ENCODE results near the gene GPRIN3. TPM values are rescaled to one million over a fixed set of nuclear protein-coding genes. Genes with fewer than 3 reads are reported as not detected.

Gene GPRIN3
- total RNA-seq, 1 donor from 2014 or later, result 0.10 TPM

GRCh38 chr4:89245459-89245858 is 62.1 kb downstream of the GPRIN3 start:
- no peaks in the 10 kb centered on the region for H3K9me3 Mint-ChIP-seq (ENCODE audit: low read depth)
- H3K4me3 Mint-ChIP-seq (ENCODE audit: unreplicated experiment), result no peak overlapping the region
- H3K27me3 Mint-ChIP-seq (ENCODE audit: low read depth), result peaks cover 2% of the 10 kb centered on the region
- H3K4me1 Mint-ChIP-seq (ENCODE audit: low read depth), result peaks cover 15% of the 10 kb centered on the region
- no peak for TF ChIP-seq CTCF (IDR thresholded peaks at IDR 0.05)
- H3K36me3 Mint-ChIP-seq (ENCODE audit: low read depth), result no peaks in the 10 kb centered on the region
- no peak overlapping the region for H3K27ac Mint-ChIP-seq (ENCODE audit: unreplicated experiment)
- DNase-seq (ENCODE audit: low spot score), result no peak

GRCh38 chr4:89243733-89244252 is 63.8 kb downstream of the GPRIN3 start:
- no peak for TF ChIP-seq CTCF (IDR thresholded peaks at IDR 0.05)
- Mint-ChIP-seq H3K9me3 (ENCODE audit: low read depth) (no peaks in the 10 kb centered on the region), H3K4me3 (ENCODE audit: unreplicated experiment) (no peak overlapping the region), H3K36me3 (ENCODE audit: low read depth) (no peaks in the 10 kb centered on the region), H3K27ac (ENCODE audit: unreplicated experiment) (no peak overlapping the region), H3K27me3 (ENCODE audit: low read depth) (no peaks in the 10 kb centered on the region), H3K4me1 (ENCODE audit: low read depth) (peaks cover 15% of the 10 kb centered on the region)
- no peak for DNase-seq (ENCODE audit: low spot score)

GRCh38 chr4:89242864-89243732 is 64.5 kb downstream of the GPRIN3 start:
- Mint-ChIP-seq H3K27ac (ENCODE audit: unreplicated experiment) (no peak overlapping the region), H3K27me3 (ENCODE audit: low read depth) (no peaks in the 10 kb centered on the region), H3K36me3 (ENCODE audit: low read depth) (no peaks in the 10 kb centered on the region), H3K4me3 (ENCODE audit: unreplicated experiment) (no peak overlapping the region), H3K9me3 (ENCODE audit: low read depth) (no peaks in the 10 kb centered on the region), H3K4me1 (ENCODE audit: low read depth) (peaks cover 15% of the 10 kb centered on the region)
- DNase-seq (ENCODE audit: low spot score), result no peak
- TF ChIP-seq CTCF (IDR thresholded peaks at IDR 0.05), result no peak

- no peak overlapping the region for H3K4me3 Mint-ChIP-seq (ENCODE audit: unreplicated experiment)
- no peak for DNase-seq (ENCODE audit: low spot score)
- H3K36me3 Mint-ChIP-seq (ENCODE audit: low read depth), result no peaks in the 10 kb centered on the region
- no peaks in the 10 kb centered on the region for H3K9me3 Mint-ChIP-seq (ENCODE audit: low read depth)
- peaks cover 15% of the 10 kb centered on the region for H3K4me1 Mint-ChIP-seq (ENCODE audit: low read depth)
- H3K27ac Mint-ChIP-seq (ENCODE audit: unreplicated experiment), result no peak overlapping the region
- TF ChIP-seq CTCF (IDR thresholded peaks at IDR 0.05), result no peak
- H3K27me3 Mint-ChIP-seq (ENCODE audit: low read depth), result no peaks in the 10 kb centered on the region
Measured at GRCh38 chr4:89242216-89242615, 65.4 kb downstream of the GPRIN3 start.

- Mint-ChIP-seq H3K4me3 (ENCODE audit: unreplicated experiment) (no peak overlapping the region), H3K4me1 (ENCODE audit: low read depth) (peaks cover 4% of the 10 kb centered on the region), H3K27ac (ENCODE audit: unreplicated experiment) (no peak overlapping the region), H3K9me3 (ENCODE audit: low read depth) (no peaks in the 10 kb centered on the region), H3K36me3 (ENCODE audit: low read depth) (no peaks in the 10 kb centered on the region), H3K27me3 (ENCODE audit: low read depth) (no peaks in the 10 kb centered on the region)
- no peak for DNase-seq (ENCODE audit: low spot score)
- no peak for TF ChIP-seq CTCF (IDR thresholded peaks at IDR 0.05)
Measured at GRCh38 chr4:89230271-89230670, 77.3 kb downstream of the GPRIN3 start.
